Measurements from ENCODE around the gene STAM. TPM values are rescaled to one million over a fixed set of nuclear protein-coding genes. Genes with fewer than 3 reads are reported as not detected.
"Not testable (repeated sequence)": the region's sequence is repeated elsewhere in the genome, so short reads cannot be mapped to it uniquely, and the experiment has no call there.

Gene STAM
- total RNA-seq, 2 experiments from 2014 or later = 24.5 to 29.9 TPM

DNA sequence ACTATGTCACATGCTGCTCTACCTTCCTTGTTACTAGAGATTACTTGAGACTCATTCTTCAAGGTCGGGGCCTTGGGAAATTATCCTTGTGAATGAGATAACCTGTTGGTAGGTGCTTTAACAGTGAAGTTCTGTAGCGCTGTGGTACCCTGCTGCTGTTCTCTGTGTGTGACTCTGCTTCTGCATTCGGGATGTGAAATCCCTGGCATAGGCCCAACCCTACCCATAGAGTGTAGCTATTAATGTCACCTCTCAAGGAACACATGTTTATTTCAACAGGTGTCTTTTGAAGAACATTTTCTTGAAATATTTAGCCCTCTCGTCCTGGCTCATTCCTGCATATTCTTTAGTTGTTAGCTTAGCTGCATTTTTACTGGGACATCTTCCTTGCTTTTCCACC lies 66.2 kb downstream of the STAM start:
- Mint-ChIP-seq H3K9me3 (no peaks in the 10 kb centered on the region), H3K27me3 (no peaks in the 10 kb centered on the region), H3K4me3 (no peak overlapping the region), H3K27ac (peak overlapping the region; percentile 36), H3K4me1 (ENCODE audit: low read depth) (no peaks in the 10 kb centered on the region), H3K36me3 (peaks cover 38% of the 10 kb centered on the region)
- POLR2A ChIA-PET = no interaction called here
- no peak for DNase-seq
- CTCF ChIA-PET = no interaction called here
- intact Hi-C loops (cut with micrococcal nuclease) = no loop called here

DNA sequence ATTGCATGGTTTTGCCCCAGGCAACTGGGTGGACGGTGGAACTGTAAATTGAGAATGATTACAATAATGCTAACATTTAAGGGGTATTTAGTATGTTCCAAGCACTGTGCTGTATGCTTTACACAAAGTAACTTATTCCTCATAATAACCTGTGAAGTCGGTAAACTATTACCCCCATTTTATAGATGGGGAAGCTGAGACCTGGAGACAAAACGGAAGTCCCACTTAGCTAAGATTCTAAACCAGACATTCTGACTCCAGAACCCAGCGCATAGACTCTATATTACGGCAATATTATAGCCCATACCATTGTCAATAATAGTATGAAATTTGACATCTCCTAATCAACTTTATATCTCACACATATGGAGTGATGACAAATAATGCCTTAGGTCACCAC lies 68.1 kb downstream of the STAM start:
- ChIA-PET CTCF (no interaction called here), POLR2A (no interaction called here)
- no peaks in the 10 kb centered on the region for H3K27me3 Mint-ChIP-seq
- no peak overlapping the region for H3K27ac Mint-ChIP-seq
- intact Hi-C loops (cut with micrococcal nuclease) = no loop called here
- H3K4me1 Mint-ChIP-seq (ENCODE audit: low read depth) = no peaks in the 10 kb centered on the region
- peaks cover 46% of the 10 kb centered on the region for H3K36me3 Mint-ChIP-seq
- DNase-seq = no peak
- no peaks in the 10 kb centered on the region for H3K9me3 Mint-ChIP-seq
- H3K4me3 Mint-ChIP-seq = no peak overlapping the region

DNA sequence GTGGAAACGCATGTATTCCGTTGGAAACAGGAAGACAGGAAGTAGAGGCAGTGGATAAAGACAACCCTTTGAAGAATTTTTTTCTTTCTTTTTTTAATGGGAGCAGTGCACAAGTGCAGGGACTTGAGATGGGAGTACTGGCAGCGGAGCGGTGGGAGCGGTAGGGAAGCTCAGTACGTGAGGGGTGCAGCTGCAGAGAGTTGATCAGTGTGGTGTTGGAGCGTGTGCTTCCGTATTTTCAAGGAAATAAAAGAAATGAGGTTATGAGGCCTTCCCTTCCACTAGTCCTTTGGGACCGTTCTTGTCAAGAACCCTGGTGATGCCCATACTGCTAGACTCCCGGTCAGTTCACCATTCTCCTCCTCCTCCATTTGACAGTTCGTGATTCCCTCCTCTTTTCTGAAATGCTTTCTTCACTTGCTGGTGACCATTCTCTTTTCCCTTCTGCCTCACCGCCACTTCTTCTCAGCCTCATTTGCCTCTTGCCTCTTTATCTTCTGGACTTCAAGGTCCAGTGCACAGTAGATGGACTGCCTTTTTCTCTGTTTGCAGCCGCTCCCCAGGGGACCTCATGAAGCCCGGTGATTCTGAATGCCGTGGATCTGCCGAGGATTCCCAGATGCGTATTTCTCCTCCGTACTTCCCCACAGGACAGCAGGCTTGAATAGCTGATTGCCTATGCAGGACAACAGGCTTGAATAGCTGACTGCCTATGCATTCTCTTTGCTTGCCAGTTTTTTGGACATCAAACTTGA lies 68.9 kb downstream of the STAM start:
- H3K9me3 Mint-ChIP-seq = no peaks in the 10 kb centered on the region
- intact Hi-C loops (cut with micrococcal nuclease) = no loop called here
- POLR2A ChIA-PET = no interaction called here
- H3K27ac Mint-ChIP-seq = no peak overlapping the region
- peaks cover 47% of the 10 kb centered on the region for H3K36me3 Mint-ChIP-seq
- no peaks in the 10 kb centered on the region for H3K4me1 Mint-ChIP-seq (ENCODE audit: low read depth)
- CTCF ChIA-PET = no interaction called here
- DNase-seq = no peak
- H3K4me3 Mint-ChIP-seq = no peak overlapping the region
- no peaks in the 10 kb centered on the region for H3K27me3 Mint-ChIP-seq

DNA sequence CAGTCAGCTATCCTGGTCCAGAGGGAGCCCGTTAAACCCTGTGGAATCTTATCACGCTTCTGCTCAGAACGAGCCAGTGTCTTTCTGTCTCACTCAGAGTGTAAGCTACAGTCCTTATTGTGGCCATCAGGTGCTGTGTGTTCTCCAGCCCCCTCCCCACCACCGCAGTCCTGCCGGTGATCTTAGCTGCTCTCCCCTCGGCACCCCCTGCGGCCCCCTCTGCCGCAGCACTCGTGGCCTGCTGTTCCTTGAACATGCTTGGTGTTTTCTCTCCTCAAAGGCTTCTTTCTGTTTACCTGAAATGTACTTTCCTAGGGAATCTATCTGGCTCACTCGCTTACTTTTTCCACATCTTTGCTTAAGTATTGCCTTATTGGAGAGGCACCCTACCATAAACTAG lies 69.8 kb downstream of the STAM start:
- Mint-ChIP-seq H3K4me3 (no peak overlapping the region), H3K27me3 (no peaks in the 10 kb centered on the region), H3K36me3 (peaks cover 47% of the 10 kb centered on the region), H3K4me1 (ENCODE audit: low read depth) (no peaks in the 10 kb centered on the region), H3K9me3 (no peaks in the 10 kb centered on the region), H3K27ac (no peak overlapping the region)
- no peak for DNase-seq
- intact Hi-C loops (cut with micrococcal nuclease) = no loop called here
- CTCF ChIA-PET = no interaction called here
- POLR2A ChIA-PET = no interaction called here

DNA sequence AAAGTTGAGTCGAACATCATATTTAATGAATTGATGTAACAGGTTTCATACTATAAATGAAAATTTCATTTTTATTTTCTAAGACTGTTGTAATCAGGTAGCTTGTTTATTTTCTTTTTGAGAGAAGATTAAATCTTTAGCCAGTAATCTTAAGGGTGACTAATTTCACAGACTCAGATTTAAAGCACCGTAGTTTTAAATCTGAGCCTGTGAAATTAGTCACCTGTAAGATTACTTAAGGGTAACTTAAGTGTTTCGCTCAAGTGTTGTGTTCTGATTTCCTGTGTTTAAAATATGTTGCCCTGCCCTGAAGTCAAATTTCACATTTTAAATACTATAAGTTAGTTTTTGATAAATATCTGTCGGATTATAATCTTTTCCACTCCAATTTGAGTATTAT lies 72.2 kb downstream of the STAM start:
- Mint-ChIP-seq H3K4me3 (no peak overlapping the region), H3K36me3 (peaks cover 49% of the 10 kb centered on the region), H3K27me3 (no peaks in the 10 kb centered on the region), H3K9me3 (no peaks in the 10 kb centered on the region), H3K4me1 (ENCODE audit: low read depth) (no peaks in the 10 kb centered on the region), H3K27ac (no peak overlapping the region)
- DNase-seq = no peak
- CTCF ChIA-PET = interaction anchor here (0.9 kb wide), 1 partner anchor 21 kb away, joined by 3 read pairs; no protein-coding TSS in a partner anchor
- intact Hi-C loops (cut with micrococcal nuclease) = no loop called here
- POLR2A ChIA-PET = no interaction called here

DNA sequence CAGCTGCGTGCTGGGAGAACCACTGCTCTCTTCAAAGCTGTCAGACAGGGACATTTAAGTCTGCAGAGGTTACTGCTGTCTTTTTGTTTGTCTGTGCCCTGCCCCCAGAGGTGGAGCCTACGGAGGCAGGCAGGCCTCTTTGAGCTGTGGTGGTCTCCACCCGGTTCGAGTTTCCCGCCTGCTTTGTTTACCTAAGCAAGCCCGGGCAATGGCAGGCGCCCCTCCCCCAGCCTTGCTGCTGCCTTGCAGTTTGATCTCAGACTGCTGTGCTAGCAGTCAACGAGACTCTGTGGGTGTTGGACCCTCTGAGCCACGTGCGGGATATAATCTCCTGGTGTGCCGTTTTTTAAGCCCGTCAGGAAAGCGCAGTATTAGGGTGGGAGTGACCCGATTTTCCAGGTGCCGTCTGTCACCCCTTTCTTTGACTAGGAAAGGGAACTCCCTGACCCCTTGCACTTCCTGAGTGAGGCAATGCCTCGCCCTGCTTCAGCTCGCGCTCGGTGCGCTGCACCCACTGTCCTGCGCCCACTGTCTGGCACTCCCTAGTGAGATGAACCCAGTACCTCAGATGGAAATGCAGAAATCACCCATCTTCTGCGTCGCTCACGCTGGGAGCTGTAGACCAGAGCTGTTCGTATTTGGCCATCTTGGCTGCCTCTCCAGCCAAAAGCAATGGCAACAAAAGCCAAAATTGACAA lies 78.5 kb downstream of the STAM start:
- H3K27me3 Mint-ChIP-seq; H3K4me3 Mint-ChIP-seq; DNase-seq; POLR2A ChIA-PET; intact Hi-C loops (cut with micrococcal nuclease); H3K4me1 Mint-ChIP-seq (ENCODE audit: low read depth); H3K27ac Mint-ChIP-seq; CTCF ChIA-PET; H3K9me3 Mint-ChIP-seq: not testable (repeated sequence)
- H3K36me3 Mint-ChIP-seq = peaks cover 27% of the 10 kb centered on the region

DNA sequence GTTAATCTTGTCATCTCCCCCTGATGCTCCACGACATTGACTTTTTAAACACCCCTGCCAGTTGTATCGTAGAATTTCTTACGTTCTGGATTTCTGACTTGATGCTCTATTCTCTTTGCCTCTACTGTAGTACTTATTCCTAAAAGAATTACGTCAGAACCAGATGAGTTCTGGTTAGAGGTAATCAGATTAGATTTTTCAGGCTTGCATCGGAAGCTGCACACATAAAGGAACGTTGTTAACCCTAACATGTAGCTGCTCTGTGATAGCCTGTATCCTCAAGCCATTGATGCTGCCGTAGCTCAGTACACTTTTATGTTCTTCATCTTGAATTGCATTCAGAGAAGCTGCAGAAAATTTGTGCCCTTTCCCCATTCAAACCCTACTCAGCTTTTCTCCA lies 81.8 kb downstream of the STAM start:
- CTCF ChIA-PET = no interaction called here

DNA sequence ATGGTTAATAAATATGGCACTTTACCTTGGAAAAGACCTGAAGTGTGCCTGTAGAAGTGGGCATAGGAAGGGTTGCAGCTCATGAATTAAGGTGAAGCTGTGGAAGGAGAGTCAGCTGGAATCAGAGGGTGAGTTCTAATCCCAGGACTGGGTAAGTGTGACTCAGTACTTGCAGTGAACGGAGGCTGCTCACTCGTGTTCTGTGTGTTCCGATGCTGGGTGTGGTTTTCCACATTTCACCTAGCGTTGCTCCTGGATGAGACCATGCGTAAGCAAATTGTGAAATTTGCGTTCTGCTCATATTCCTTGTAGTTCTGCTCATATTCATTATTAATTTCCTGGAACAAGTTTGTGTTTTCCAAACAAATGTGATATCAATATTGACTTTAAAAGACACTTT lies 85.7 kb downstream of the STAM start:
- POLR2A ChIA-PET = no interaction called here

More for the DNA sequence above, 81.8 kb downstream of the STAM start:
- POLR2A ChIA-PET = no interaction called here
- Mint-ChIP-seq H3K27ac (no peak overlapping the region), H3K4me3 (no peak overlapping the region), H3K9me3 (peaks cover 5% of the 10 kb centered on the region), H3K4me1 (ENCODE audit: low read depth) (no peaks in the 10 kb centered on the region), H3K27me3 (no peaks in the 10 kb centered on the region), H3K36me3 (peaks cover 19% of the 10 kb centered on the region)
- no peak for DNase-seq
- intact Hi-C loops (cut with micrococcal nuclease) = no loop called here

DNA sequence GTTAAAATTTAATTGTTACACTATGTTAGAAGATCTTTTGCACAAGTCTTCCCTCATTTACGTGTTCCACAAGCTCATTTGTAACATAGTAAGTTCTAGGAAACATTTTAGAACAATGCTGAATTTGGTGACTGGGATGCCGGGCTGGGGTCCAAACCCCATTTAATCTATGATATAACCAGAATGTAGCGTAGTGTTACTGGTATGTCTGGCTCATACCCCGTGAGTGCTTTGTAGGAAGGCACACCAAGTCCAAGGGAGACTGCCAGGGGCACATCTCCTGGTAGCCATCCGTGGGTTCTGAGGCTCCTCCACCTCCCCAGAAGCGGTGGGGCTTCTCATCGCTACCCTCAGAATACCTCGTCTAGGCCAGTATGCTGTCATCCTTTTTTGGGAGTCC lies 86.7 kb downstream of the STAM start:
- no peaks in the 10 kb centered on the region for H3K36me3 Mint-ChIP-seq
- intact Hi-C loops (cut with micrococcal nuclease) = no loop called here
- H3K27me3 Mint-ChIP-seq = no peaks in the 10 kb centered on the region
- ChIA-PET POLR2A (no interaction called here), CTCF (no interaction called here)
- H3K4me1 Mint-ChIP-seq (ENCODE audit: low read depth) = no peaks in the 10 kb centered on the region
- no peak for DNase-seq
- no peak overlapping the region for H3K27ac Mint-ChIP-seq
- no peaks in the 10 kb centered on the region for H3K9me3 Mint-ChIP-seq
- H3K4me3 Mint-ChIP-seq = no peak overlapping the region

More for the DNA sequence above, 85.7 kb downstream of the STAM start:
- DNase-seq = no peak
- Mint-ChIP-seq H3K36me3 (no peaks in the 10 kb centered on the region), H3K27ac (no peak overlapping the region), H3K9me3 (no peaks in the 10 kb centered on the region), H3K27me3 (no peaks in the 10 kb centered on the region), H3K4me1 (ENCODE audit: low read depth) (no peaks in the 10 kb centered on the region), H3K4me3 (no peak overlapping the region)
- CTCF ChIA-PET = no interaction called here
- intact Hi-C loops (cut with micrococcal nuclease) = no loop called here

DNA sequence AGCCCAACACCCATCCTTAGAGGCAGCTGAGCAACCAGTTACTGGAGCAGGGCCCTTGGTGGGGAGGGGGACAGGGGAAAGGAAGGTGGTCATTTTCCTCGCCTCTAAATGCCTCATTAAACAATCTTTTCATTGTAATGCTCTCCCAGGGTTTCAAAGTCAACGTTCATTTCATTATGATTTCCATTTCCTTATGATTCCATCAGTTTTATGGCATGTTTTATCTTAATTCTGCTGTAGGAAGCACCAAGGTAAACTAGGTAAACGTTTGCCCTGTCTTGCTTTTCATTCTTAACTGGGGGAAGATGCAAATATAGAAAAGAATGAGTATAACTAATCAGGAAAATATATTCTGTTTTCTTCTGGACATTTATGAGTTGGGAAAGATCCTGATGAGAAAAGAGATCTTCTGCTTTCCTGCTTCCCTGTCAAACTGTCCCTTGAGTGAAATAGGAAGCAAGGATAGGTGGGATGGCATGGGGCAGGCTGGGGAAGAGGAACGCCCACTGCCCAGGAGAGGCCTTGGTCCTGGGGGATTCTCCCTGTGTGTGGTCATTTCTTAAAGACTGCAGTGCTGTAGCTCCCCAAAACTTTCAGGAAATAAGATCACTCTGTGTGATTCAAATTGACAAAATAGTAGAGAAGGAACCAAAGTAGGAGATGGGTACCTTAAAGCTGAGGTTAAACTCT lies 87.5 kb downstream of the STAM start:
- intact Hi-C loops (cut with micrococcal nuclease) = no loop called here
- Mint-ChIP-seq H3K36me3 (no peaks in the 10 kb centered on the region), H3K4me3 (no peak overlapping the region), H3K4me1 (ENCODE audit: low read depth) (no peaks in the 10 kb centered on the region), H3K27ac (no peak overlapping the region), H3K27me3 (no peaks in the 10 kb centered on the region), H3K9me3 (no peaks in the 10 kb centered on the region)
- ChIA-PET CTCF (no interaction called here), POLR2A (no interaction called here)
- no peak for DNase-seq

DNA sequence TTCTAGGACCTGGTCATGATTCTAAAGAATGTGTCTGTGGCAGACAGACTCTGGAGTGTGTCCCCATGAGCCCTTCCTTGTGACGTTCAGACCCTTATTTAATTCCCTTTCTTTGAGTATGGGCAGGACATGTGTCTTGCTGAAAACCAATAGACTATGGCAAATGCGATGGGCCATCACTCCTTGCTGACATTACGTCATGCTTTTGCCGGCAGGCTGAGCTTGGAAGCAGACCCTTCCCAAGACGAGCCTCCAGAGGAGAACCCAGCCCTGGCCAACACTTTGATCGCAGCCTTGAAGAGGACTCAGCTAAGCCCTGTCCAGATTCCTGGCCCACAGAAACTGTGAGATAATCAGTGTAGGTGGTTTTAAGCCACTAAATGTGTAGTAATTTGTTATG lies 89.7 kb downstream of the STAM start:
- Mint-ChIP-seq H3K27ac (no peak overlapping the region), H3K36me3 (no peaks in the 10 kb centered on the region), H3K9me3 (no peaks in the 10 kb centered on the region), H3K27me3 (no peaks in the 10 kb centered on the region), H3K4me3 (no peak overlapping the region), H3K4me1 (ENCODE audit: low read depth) (peaks cover 2% of the 10 kb centered on the region)
- ChIA-PET POLR2A (no interaction called here), CTCF (no interaction called here)
- intact Hi-C loops (cut with micrococcal nuclease) = no loop called here
- DNase-seq = no peak

DNA sequence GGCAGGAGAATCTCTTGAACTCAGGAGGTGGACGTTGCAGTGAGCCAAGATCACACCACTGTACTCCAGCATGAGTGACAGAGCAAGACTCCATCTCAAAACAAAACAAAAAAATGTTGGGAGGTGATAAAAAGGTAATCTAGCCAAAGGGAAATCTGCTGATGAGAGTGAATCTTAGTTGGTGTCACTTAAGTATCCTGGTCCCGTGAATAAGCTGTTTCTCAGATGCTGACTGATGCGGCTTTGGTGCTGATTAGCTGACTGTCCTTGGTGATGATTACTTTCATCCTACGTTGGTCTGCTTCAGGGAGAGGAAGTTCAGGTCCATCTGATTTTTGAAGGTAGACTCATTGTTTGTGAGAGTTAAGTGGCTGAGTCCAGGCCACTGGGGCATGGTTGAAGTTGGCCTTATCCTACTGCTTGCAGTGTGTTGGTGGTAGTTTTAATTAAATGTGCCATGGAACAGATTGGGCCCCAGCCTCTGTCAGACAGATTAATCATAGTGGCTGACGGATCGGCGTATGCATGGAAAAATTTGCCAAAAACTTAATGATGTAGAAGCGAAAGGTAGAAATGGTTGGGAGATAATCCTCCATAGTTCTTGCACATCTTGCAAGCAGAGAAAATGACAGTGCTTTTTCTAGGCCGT lies 90.6 kb downstream of the STAM start:
- DNase-seq = no peak
- Mint-ChIP-seq H3K4me3 (no peak overlapping the region), H3K9me3 (no peaks in the 10 kb centered on the region), H3K27me3 (no peaks in the 10 kb centered on the region), H3K27ac (no peak overlapping the region), H3K36me3 (no peaks in the 10 kb centered on the region), H3K4me1 (ENCODE audit: low read depth) (peaks cover 2% of the 10 kb centered on the region)
- CTCF ChIA-PET = no interaction called here
- intact Hi-C loops (cut with micrococcal nuclease) = no loop called here
- POLR2A ChIA-PET = no interaction called here
